Fibroblast of lung (primary cell): ENCODE data around the gene RITA1. TPM values are rescaled to one million over a fixed set of nuclear protein-coding genes. Genes with fewer than 3 reads are reported as not detected.
A peak's percentile ranks its signal among the peaks of the same experiment; 100 is the strongest.

Experiments used
- DNase-seq, 2 donors: peaks; one replicate each; pipeline versions ENCODE4 v3.0.0 to v3.0.0-alpha.2; 2010; ENCODE audit warnings: low read depth in 2 of 2
- H2AFZ ChIP-seq: 2 replicates; pipeline ENCODE4 v1.5.1; 2012; ENCODE audit warnings: low read length, control low read depth, inconsistent platforms
- H3K27ac ChIP-seq: 2 replicates; pipeline ENCODE4 v1.5.1; 2011; ENCODE audit warnings: low read length, control low read depth; ENCODE audit not compliant: insufficient read depth
- H3K27me3 ChIP-seq: 2 replicates; pipeline ENCODE4 v1.5.1; 2011; ENCODE audit warnings: mild to moderate bottlenecking, low read length; ENCODE audit not compliant: control insufficient read depth, insufficient read depth
- H3K36me3 ChIP-seq: 2 replicates; pipeline ENCODE4 v1.5.1; 2011; ENCODE audit warnings: low read length; ENCODE audit not compliant: control insufficient read depth, insufficient read depth
- H3K4me1 ChIP-seq: 2 replicates; pipeline ENCODE4 v1.5.1; 2011; ENCODE audit warnings: low read length; ENCODE audit not compliant: control insufficient read depth, insufficient read depth; ENCODE audit errors: extremely low read depth
- H3K4me2 ChIP-seq: 2 replicates; pipeline ENCODE4 v1.5.1; 2011; ENCODE audit warnings: low read length, control low read depth; ENCODE audit not compliant: insufficient read depth; ENCODE audit errors: extremely low read depth
- H3K4me3 ChIP-seq, 4 experiments: fragments of 200-600 bp in 1 of 4; sonication (generic) in 1 of 4; replicated peaks in 1 of 4; 2 replicates each; pipeline ENCODE4 v1.5.1; 2011 to 2016; ENCODE audit warnings: low read length in 4 of 4, low read depth in 3 of 4, mild to moderate bottlenecking in 3 of 4, control low read depth in 2 of 4, inconsistent platforms in 1 of 4, mixed read lengths in 1 of 4; ENCODE audit not compliant: insufficient read depth in 1 of 4; ENCODE audit errors: control extremely low read depth in 1 of 4
- H3K79me2 ChIP-seq: 2 replicates; pipeline ENCODE4 v1.5.1; 2012; ENCODE audit warnings: mild to moderate bottlenecking, low read length, inconsistent platforms; ENCODE audit not compliant: control insufficient read depth, insufficient read depth
- H3K9ac ChIP-seq: 2 replicates; pipeline ENCODE4 v1.5.1; 2011; ENCODE audit warnings: mild to moderate bottlenecking, low read length, control low read depth; ENCODE audit not compliant: insufficient read depth
- H3K9me3 ChIP-seq: 2 replicates; pipeline ENCODE4 v1.5.1; 2012; ENCODE audit warnings: low read depth, low read length; ENCODE audit not compliant: control insufficient read depth, insufficient read depth
- H4K20me1 ChIP-seq: 2 replicates; pipeline ENCODE4 v1.5.1; 2011; ENCODE audit warnings: low read length; ENCODE audit not compliant: control insufficient read depth, insufficient read depth; ENCODE audit errors: extremely low read depth
- EZH2 ChIP-seq: IDR thresholded peaks from 2 replicates; pipeline ENCODE4 v1.5.1; 2012; ENCODE audit warnings: low read length, control low read depth, mild to moderate bottlenecking; ENCODE audit errors: missing control alignments
- polyA plus RNA-seq, 2 donors: library from polyadenylated mRNA; depleted of rRNA in 1 of 2; stranded (reverse) in 1 of 2; unstranded in 1 of 2; fragments of >200 nt; gene quantifications; 2 replicates each; pipeline ENCODE4 v1.2.1, GENCODE V29; 2011 to 2012; ENCODE audit warnings: missing spikeins in 1 of 2
- total RNA-seq: library from RNA; depleted of rRNA; stranded (reverse); fragments of >200 nt; gene quantifications from 2 replicates; pipeline ENCODE4 v1.2.1, GENCODE V29; 2014
- TF ChIP-seq, protein P1 (sequence below), 2 donors: IDR thresholded peaks in 1 of 2; conservative IDR thresholded peaks in 1 of 2; 1 replicate in 1 of 2; 2 replicates in 1 of 2; pipeline ENCODE4 v1.5.1; 2011 to 2012; ENCODE audit warnings: low read length in 2 of 2, control low read depth in 1 of 2, inconsistent platforms in 1 of 2, low read depth in 1 of 2, mild to moderate bottlenecking in 1 of 2

The RITA1 gene
- total and polyA plus RNA-seq, 2 donors (not counting 1 experiment from before 2014, with no cell fraction given), result 8.7 to 11.6 TPM

DNA sequence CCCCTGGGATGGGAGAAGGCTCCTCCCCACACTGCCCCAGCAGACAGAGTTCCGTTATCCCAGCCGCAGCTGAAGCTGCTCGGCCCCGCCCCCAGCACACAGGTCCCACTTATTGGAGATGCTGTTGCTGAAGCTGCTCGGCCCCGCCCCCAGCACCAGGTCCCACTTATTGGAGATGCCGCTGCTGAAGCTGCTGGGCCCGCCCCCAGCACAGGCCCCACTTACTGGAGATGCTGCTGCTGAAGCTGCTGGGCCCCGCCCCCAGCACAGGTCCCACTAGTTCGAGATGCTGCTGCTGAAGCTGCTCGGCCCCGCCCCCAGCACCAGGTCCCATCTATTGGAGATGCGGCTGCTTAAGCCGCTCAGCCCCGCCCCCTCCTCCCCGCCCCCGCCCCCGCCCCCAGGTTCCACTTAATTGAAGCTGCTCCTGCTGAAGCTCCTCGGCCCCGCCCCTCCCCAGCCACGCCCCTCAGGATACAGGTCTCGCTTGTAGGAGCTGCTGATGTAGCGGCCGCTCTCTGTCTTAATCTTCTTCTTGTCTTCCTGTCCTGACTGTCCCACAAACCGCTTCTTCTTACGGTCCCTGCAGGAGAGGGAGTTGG lies 24.0 kb upstream of the RITA1 start:
- Histone ChIP-seq H3K4me2 (no peak overlapping the region), H3K4me3 (no peak overlapping the region), H3K9me3 (no peaks in the 10 kb centered on the region), H4K20me1 (no peaks in the 10 kb centered on the region), H2AFZ (no peak overlapping the region), H3K27ac (no peak overlapping the region), H3K79me2 (no peaks in the 10 kb centered on the region), H3K27me3 (no peaks in the 10 kb centered on the region), H3K36me3 (peaks cover 30% of the 10 kb centered on the region), H3K4me1 (peaks cover 3% of the 10 kb centered on the region), H3K9ac (no peak overlapping the region)
- peak in 1 of 2 donors; percentile 52 for DNase-seq
- TF ChIP-seq, protein P1, sequence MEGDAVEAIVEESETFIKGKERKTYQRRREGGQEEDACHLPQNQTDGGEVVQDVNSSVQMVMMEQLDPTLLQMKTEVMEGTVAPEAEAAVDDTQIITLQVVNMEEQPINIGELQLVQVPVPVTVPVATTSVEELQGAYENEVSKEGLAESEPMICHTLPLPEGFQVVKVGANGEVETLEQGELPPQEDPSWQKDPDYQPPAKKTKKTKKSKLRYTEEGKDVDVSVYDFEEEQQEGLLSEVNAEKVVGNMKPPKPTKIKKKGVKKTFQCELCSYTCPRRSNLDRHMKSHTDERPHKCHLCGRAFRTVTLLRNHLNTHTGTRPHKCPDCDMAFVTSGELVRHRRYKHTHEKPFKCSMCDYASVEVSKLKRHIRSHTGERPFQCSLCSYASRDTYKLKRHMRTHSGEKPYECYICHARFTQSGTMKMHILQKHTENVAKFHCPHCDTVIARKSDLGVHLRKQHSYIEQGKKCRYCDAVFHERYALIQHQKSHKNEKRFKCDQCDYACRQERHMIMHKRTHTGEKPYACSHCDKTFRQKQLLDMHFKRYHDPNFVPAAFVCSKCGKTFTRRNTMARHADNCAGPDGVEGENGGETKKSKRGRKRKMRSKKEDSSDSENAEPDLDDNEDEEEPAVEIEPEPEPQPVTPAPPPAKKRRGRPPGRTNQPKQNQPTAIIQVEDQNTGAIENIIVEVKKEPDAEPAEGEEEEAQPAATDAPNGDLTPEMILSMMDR (conservative IDR thresholded peaks at IDR 0.05 in 1 of 2, IDR thresholded peaks at IDR 0.05 in 1 of 2; ENCODE audit: low read depth in 1 of 2, low read length in 2 of 2), result no peak
- no peak for TF ChIP-seq EZH2

DNA sequence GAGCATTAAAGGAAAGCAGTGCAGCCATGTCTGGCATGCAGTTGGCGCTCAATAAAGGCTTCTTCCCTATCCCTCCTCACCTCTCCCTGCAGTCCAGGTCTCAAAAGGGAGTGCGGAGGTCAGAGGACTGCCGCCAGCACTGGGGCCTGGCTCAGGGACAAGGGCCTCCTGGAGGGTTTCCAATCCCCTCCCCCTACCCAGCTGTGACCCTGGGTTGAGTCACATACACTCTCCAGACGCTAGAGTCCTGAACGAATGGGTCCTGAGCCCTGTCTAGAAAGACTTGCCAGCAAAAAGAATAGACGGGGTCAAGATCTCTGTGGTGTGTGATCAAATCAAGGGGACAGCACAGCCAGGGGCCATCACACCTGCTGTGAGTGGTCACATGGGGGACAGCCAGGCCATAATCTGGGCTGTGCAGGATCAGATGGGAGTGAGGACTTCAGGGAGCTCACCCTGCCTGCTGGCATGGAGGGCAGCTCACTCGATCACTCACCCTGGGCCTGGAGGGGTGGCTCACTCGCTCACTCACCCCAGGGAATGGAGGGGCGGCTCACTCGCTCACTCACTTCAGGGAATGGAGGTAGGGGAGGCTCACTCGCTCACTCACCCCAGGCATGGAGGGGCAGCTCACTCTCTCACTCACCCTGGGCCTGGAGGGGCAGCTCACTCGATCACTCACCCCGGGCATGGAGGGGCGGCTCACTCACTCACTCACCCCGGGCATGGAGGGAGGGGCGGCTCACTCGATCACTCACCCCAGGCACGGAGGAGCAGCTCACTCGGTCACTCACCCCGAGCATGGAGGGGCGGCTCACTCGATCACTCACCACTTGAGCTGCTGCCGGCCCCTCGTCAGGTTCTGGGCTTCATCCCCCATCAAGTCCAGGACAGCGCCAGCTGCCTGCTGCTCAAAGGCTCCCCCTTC lies 23.2 kb upstream of the RITA1 start:
- Histone ChIP-seq H3K4me3 (no peak overlapping the region), H3K36me3 (peaks cover 30% of the 10 kb centered on the region), H3K4me1 (peaks cover 3% of the 10 kb centered on the region), H3K27me3 (no peaks in the 10 kb centered on the region), H4K20me1 (no peaks in the 10 kb centered on the region), H3K27ac (no peak overlapping the region), H3K9ac (no peak overlapping the region), H2AFZ (no peak overlapping the region), H3K4me2 (no peak overlapping the region), H3K79me2 (no peaks in the 10 kb centered on the region), H3K9me3 (no peaks in the 10 kb centered on the region)
- TF ChIP-seq EZH2, result no peak
- TF ChIP-seq, protein P1 (conservative IDR thresholded peaks at IDR 0.05 in 1 of 2, IDR thresholded peaks at IDR 0.05 in 1 of 2; ENCODE audit: low read depth in 1 of 2, low read length in 2 of 2), result no peak
- peak; percentile 57 to 61 for DNase-seq

DNA sequence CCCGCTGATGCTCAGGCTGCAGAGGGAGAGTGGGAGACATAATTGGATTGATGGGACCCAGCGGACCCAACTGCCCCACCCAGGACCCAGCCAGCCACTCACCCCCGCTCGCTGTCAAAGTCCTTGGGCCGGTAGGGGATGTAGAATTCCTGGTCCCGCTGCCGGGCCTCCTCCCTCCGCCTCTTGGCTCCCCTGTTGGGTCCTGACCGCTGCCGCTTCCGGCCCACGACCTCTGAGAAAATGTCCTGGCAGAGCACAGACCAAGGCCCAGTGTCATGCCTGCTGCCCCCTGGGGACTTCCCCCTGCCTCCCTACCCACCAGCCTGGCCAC lies 22.5 kb upstream of the RITA1 start:
- Histone ChIP-seq H3K27me3 (no peaks in the 10 kb centered on the region), H3K4me2 (no peak overlapping the region), H3K9ac (no peak overlapping the region), H4K20me1 (no peaks in the 10 kb centered on the region), H3K36me3 (peaks cover 30% of the 10 kb centered on the region), H3K9me3 (no peaks in the 10 kb centered on the region), H3K27ac (no peak overlapping the region), H2AFZ (no peak overlapping the region), H3K4me1 (peaks cover 3% of the 10 kb centered on the region), H3K4me3 (no peak overlapping the region), H3K79me2 (no peaks in the 10 kb centered on the region)
- TF ChIP-seq EZH2, result no peak
- TF ChIP-seq, protein P1 (conservative IDR thresholded peaks at IDR 0.05 in 1 of 2, IDR thresholded peaks at IDR 0.05 in 1 of 2; ENCODE audit: low read depth in 1 of 2, low read length in 2 of 2), result no peak
- DNase-seq, result no peak
